Stimulated activated CD8-positive, alpha-beta memory T cell treated with anti-CD3 and anti-CD28 coated beads, Interleukin-15, amount 100 ng/mL, for 4 hours (primary cell): Measurements from ENCODE around the gene CDR2.
A peak's percentile ranks its signal among the peaks of the same experiment; 100 is the strongest.

Source experiments
- DNase-seq, 2 donors: peaks; one replicate each; pipeline ENCODE4 v3.0.0-alpha.2; 2020; ENCODE audit warnings: low read depth in 2 of 2

Gene CDR2

DNA sequence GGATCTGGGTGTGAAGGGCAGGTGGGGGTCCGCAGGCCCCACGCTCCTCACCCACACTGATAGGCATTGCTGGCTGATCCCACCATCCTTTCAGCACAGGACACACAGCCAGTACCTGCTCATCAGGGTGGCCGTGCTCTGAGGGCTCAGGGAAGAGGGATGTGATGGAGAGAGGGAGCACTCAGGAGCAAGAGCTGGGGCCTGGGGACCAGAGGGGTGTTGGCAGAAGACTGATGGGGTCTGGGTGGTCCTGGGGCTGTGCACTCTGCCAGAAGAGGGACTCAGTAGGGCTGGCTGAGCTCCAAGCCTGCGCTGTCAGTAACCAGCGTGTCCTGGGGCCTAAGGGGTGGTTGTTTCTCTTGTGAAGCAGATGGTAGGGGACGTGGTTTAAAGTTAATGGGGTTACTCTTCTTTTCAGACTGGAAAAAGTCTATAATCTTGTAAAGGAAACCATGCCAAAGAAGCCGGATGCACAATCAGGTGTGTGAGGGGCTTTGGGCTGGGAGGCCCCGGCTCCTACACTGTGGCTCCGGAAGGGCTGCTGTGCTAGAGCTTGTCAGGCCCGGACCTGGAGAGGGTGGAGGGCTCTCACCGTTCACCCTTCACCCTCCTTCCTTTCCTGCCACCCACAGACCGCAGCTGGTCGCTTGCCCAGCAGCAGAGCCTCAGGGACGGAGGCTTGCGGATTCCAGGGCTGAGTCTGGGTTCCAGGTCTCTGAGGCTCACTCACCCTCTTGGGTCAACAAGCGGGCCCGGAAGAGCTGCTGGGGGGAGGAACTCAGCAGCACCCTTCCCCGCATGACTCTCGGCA is 49.4 kb downstream of the CDR2 start:
- DNase-seq: no peak

DNA sequence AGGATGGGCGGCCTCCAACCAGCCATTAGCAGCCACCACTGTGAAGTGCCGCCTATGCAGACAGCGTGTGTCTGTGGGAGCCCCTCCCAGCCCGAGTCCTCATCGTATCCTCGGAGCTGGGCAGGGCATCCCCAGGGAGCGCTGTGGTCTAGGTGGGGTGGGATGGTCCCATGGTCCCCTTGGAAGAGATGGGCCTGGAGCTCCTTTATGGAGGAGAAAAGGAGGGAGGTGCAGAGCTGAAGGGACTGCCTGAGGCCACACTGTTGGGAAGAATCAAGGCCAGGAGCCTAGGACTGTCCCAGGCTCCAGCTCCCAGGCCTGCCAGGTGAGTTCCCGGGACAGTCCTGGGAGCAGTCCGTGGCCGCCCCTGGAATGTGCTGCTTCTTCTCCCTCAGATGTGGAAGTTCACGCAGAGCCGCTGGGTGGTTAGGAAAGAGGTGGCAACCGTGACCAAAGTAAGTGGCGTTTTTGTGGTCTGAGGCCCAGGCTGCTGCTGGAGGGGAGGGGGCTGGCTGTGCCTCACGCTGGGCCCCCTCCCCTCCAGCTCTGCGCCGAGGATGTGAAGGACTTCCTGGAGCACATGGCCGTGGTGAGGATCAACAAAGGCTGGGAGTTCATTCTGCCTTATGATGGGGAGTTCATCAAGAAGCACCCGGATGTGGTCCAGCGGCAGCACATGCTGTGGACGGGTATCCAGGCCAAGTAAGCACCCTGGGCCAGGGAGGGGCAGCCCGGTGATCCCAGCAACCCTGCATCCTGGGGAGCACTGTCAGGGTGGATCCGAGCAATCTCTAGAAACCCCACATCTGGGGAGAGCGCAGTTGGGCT is 50.2 kb downstream of the CDR2 start:
- no peak for DNase-seq

DNA sequence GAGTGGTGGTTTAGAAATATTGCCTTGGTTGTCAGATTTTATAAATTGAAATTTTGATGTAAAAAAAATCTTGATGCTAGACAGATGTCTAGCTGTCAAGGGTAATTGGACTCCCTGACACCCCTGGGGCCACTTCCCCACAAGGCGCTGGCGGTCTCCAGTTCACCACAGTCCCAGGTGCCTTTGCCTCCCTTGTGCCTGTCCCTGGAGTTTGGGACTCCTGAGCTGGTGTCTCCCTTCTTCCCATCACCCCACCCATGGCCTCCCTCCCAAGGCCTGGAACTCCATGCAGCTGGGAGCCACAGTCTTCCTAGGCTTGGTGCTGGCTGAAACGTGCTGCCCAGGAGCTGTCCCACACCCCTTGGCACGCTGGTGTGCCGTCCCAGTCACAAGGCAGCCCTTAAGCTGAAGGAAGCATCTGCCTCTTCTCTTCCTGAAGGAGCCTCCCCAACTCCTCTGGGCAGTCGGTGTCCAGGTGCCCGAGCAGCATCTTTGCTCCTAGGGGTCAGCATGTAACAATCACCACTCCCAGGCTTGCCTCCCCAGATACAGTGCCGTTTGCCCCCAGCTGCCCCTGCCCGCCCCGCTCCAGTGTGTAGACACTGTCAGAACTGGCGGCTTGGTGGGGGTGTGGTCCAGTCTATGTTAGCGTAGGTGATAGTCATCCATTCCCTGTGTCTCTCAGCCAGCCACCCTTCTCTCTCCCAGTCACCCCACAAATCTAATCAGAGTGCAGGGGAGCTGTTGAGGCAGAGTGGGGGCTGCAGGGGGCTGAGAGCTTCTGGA is 51.1 kb downstream of the CDR2 start:
- DNase-seq: no peak

DNA sequence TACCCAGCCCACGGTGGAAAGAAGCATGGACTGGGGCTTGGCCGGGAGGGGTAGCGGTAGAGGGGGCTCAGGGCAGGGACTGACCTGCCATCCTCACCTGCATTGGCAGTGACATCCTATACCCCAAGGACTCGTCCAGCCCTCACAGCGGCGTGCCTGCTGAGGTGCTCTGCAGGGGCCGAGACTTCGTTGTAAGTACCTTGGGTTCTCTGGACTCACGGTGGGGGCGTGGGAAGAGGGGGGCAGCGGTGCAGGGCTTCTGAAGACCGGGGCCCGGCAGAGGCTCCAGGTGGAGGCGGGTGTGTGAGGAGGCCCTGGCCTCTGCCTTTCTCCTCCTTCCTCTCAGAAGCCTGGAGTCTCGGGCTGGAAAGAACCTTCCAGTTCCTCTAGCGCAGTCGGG is 51.7 kb downstream of the CDR2 start:
- DNase-seq: no peak

DNA sequence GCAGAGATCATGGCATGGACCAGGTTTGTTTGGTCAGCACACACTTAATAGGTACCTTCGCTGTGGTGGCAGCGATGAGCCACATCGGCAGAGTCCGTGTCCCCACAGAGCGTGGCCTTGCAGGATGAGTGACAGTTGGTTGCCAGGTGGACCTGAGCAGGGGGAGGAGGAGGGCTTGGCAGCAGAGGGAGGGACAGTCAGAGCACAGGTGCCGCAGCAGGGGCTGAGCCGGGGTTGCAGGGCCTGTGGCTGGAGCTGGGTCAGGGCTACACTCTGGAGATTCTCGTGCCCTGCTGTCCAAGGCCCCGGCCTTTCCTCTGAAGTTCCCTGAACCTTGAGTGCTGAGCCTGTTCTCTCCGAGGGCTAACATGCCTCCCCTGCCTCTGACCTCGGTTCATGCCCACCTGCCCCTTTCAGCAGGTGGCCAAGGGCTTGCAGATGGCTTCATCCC is 52.4 kb downstream of the CDR2 start:
- no peak for DNase-seq

DNA sequence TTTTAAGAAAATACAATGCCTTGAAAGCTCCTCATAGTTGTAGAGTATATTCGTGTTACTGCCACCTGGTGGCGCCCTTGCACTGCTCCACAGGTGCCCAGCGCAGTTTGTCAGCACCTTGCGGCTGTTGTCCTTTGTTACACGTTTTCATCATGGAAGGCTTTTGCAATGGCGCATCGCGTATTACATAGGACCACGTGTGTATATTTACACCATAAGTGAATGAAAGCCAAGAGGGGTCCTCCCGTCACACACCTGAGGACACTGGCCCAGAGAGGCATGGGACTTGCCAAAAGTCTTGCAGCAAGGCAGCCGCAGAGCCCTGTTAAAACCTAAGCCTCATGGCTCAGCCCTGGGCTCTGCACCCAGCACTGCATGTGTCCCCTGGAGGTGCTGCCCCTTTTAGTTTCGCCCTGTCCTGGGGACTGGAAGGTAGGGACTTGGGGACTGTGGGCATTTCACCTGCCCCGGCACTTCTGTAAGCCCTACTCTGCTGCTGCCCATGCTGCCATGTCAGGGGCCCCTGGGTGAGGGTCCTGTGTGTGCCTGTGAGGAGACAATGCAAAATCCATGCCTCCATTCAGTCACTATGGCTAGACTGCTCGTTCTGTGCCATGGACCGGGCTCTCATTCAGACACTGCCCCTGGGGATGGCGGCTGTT is 52.9 kb downstream of the CDR2 start:
- DNase-seq: peak; percentile 23 to 28

DNA sequence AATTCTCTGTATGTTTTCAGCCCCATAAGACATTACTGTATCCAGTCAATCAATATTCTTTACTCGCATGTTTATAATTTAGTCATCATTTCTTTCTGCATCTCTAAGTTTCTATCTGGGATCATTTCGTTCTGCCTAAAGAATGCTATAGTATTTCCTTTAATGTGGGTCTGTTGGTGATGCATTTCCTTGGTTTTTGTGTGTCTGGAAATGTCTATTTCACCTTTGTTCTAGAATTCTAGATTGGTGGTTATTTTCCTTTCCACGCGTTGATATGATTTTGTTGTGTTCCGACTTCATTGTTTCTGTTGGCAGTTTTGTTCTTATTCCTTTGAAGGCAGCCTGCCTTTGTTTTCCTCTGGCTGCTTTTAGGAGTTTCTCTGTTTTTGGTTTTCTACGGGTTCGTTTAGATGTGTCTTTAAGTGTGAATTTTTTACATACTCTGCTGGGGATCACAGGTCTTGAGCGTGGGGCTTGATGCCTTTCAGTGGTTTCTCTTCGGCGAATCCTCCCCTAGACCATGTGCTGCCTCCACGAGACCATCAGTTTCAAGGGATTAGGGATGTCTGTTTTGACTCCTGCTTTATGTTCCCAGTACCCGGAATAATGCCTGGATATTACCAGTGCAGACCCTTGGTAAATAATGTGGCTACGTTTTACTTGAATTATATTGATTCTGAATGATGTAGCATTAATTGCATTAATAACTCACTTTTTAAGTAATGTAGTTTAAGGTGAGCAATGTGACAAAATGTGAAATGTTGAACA is 53.7 kb downstream of the CDR2 start:
- no peak for DNase-seq

DNA sequence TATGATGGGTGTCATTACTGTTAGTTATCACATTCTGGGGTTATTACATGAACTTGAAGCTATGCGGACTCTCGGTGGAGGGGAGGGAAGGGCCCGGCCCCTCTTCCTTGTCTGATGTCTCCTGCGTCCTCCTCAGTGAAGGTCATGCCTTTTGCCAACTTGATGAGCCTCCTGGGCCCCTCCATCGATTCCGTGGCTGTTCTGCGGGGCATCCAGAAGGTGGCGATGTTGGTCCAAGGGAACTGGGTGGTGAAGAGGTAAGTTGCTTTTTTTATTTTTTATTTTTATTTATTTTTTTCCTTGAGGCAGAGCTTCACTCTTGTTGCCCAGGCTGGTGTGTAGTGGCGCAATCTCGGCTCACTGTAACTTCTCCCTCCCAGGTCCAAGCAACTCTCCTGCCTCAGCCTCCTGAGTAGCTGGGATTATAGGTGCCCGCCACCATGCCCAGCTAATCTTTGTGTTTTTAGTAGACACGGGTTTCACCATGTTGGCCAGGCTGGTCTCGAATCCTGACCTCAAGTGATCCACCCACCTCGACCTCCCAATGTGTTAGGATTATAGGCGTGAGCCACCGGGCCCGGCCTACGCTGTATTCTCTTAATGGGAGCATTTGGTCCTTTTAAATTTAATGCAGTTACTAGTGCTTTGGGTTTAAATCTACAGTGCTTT is 55.6 kb downstream of the CDR2 start:
- peak in 1 of 2 donors; percentile 19 for DNase-seq

DNA sequence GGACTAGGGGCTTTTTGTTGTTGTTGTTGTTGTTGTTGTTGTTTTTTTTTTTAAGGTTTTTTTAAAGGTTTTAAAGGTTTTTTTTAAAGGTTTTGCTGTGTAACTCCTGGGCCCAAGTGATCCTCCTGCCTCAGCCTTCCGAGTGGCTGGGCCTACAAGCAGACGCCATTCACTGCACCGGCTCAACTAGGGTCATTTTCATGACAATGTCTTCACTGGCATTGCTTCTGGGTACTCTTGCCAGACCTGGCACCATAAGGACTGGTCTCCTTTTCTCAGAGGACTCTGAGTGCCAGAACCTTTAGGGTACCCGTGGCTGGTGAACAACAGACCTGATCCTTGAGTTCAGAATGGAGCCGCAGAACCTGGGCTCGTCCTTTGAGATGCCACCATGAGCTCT is 56.8 kb downstream of the CDR2 start:
- DNase-seq: no peak

DNA sequence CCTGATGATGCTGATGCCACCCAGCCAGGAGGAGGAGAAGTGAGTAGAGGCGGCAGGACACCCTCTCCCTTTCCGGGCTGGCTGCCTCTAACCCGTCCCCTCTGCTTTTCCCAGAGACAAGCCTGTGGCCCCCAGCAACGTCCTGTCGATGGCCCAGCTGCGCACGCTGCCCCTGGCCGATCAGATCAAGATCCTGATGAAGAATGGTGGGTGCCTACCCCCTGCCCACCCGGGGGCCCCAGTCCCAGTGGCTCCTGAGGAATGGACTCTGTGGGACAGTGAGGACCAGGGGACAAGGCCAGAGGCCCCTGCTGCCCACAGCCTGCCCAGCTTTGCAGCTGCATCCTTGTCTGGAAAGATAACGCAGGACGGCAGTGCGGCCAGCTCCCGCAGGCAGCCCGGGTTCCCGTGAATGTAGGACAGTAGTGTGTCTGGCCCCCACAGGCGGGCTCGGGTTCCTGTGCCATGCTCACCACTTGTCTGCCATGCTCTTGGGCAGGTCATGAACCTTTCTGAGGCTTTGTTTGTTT is 57.4 kb downstream of the CDR2 start:
- no peak for DNase-seq

DNA sequence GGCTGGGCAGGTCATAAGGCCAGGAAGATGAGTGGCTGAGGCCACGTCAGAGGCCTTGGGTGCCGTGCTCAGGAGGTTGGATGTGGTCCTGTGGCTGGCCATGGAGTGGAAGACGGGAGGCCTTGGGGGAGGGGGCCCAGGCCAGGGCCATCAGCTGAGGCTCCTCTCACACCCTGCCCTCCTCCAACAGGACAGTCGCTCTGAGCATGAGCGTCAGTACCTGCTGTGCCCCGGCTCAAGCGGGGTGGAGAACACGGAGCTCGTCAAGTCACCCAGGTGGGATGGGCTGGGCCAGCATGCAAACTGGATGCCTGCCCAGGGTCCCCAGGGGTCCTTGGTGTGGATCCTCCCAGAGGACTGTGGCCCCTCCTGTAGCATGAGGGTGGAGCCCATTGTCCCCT is 58.0 kb downstream of the CDR2 start:
- DNase-seq: no peak

DNA sequence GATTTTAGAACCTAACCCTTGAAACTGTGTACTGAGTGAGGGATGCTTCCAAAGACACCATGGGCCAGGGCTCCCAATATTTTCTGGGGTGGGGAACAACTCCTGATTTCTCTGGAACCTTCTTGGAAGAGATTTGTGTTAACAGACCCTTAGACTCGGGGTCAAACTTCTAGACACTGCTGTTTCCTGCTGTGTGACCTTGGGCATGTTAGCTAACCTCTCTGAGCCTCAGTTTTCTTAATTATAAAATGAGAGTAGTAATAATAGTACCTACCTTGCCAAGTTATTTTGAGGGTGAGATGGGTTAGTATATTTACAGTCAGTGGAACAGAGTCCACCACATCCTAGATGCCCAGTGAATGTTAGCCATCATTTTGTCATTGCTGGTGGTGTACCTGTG is 58.4 kb downstream of the CDR2 start:
- DNase-seq: no peak

DNA sequence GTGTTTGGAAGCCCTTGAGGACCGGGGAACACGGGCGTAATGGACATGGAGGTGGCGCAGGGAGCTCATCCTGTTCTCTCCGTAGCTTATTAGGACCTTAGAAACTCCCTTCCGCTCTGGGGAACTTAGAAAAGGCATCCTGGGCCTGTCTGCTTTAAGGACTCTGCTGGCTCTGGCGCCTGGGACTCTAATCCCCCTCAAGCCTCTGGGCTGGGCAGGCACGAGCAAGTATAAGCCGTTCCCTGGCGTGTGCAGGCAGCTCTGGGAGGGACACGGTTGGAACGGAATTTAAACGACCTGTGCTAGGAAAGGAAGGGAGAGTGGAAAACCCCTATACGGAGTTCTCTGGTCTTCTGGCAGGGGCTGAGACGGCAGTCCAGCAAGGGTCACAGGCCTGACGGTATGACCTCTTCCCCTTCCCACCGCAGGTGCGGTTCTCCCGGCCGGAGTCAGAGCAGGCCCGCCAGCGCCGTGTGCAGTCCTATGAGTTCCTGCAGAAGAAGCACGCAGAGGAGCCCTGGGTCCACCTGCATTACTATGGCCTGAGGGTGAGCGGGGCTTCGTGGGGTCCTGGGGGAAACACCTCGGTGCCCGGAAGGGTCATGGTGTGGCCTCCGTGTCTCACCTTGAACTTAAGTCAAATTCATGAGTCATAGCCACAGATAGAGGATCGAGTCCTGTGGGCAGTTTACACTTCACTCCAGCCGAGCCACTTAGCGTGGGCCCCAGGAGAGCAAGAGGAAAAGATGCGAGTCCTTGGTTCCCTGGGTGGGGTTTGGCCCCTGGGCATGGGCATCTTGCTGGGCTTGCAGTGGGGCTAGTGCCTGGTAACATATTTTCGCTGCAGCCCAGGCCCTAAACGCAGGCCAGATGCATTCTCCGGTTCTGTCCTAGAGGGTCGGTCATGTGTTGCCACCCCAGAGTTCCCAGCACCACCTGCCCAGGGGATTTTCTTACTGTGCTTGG is 59.5 kb downstream of the CDR2 start:
- DNase-seq: no peak

DNA sequence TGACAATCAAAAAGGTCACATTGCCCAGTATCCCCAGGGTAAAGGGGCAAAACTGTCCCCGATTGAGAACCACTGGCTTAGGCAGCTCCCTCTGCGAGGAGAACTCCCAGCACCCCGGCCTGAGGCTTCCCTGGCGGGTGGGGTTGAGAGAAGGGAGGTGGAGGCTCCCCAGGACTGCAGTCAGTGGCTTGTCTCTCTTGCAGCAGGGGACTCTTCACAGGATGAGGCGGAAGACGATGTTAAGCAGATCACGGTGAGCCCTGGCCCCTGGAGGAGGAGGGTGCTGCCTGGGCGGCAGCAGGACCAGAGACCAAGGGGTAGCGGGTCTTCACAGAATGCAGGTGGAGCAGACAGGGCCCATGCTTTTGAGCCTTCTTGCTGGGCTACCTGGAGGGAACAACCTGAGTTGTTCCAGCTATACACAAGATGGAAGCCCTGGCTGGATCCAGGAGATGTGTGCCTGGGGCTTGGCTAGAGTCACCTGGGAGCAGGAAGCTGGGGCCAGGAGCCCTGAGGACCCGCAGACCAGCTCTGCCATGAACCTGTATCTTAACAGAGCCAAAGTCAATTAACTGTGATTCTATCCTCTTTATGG is 60.4 kb downstream of the CDR2 start:
- DNase-seq: no peak

DNA sequence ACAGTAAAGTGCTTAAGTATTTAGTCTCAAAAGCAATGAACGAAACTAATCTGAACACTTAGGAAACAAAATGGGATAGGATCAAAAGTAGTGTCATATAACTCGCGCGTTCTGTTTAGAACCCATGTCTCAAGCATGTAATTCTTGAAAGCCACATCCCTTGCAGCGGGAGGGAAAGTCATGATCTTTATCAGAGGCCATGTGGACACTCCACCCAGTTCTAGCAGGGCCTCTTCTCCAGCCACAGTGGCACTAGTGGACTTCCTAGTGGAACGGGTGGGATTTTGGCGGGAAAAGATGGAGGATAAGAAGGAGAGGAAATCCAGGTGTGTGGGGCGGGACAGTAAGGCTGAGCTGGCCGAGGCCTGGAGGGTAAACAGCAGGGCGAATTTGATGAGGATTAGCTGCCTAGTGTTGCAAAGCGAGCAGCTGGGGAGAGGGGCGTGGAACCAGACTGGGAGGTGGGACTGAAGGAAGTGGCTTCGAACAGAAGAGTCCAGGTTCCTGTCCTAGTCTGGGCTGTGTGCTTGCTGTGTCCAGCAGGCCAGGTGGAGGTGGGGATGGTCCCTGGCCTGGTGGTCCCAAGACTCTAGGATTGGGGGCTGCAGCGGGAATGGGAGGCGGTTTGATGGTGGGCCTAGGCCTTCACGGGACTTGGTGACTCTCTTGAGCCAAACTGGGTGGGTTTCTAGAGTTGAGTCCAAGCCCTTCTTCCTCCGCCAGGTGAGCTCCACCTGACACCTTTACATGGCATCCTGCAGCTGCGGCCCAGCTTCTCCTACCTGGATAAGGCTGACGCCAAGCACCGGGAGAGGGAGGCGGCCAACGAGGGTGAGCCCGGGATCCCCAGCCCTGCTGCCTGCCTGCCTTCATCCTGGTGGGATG is 61.3 kb downstream of the CDR2 start:
- DNase-seq: no peak

DNA sequence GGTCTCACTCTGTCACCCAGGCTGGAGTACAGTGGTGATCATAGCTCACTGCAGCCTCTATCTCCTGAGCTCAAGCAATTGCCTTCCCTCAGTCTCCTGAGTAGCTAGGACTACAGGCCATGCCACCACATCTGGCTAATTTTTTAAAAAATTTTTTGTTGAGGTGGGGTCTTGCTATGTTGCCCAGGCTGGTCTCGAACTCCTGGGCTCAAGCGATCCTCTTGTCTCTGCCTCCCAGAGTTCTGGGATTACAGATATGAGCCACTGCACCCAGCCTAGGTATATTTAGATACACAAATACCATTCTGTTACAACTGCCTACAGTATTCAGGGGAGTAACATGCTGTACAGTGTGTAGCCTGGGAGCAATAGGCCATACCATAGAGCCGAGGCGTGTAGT is 62.9 kb downstream of the CDR2 start:
- DNase-seq: no peak

DNA sequence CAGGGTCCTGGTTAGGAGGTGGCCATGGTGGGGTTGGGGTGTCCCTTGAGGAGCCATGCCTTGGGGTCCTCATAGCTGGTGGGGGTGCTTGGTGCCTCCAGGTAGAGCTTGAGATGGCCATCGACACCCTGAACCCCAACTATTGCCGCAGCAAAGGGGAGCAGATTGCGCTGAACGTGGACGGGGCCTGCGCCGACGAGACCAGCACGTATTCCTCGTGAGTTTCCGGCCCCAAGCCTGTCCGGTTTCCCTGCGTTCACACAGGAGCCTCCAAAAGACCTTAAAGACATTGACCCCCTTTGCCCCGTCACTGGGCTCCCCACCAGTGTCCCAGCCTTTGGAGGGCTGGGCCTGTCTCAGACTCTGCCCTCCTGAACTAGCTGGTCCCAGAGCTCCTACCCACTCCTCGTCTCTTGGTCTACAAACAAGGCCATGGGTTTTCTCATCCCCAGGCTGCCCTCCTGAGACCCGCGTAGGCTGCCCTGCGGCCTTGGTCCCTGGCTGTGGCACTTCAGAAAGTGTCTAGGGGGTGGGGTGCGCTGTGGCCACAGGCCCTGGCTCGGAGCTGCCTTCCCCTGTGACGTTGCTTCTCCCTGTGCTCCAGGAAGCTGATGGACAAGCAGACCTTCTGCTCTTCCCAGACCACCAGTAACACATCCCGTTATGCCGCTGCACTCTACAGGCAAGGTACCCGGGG is 65.4 kb downstream of the CDR2 start:
- no peak for DNase-seq
